B cell (primary cell): ENCODE data around the gene SIGLEC10. TPM values are rescaled to one million over a fixed set of nuclear protein-coding genes. Genes with fewer than 3 reads are reported as not detected.

Source experiments
- ATAC-seq: fragments of 200-7000 bp; cut with Tn5 transposase; one replicate; pipeline ENCODE4 v1.10.0; 2021; ENCODE audit warnings: low read depth, mild to moderate bottlenecking, moderate number of reproducible peaks, moderate library complexity
- CTCF ChIA-PET: fragments of 350-600 bp; sonication (Branson Sonifier 250); formaldehyde crosslinking; loops from one replicate; lab custom pipeline; 2021; ENCODE audit warnings: antibody characterized with exemption, inconsistent platforms; lab: Charles Lee
- POLR2A ChIA-PET: fragments of 350-600 bp; sonication (Branson Sonifier 250); formaldehyde crosslinking; loops from one replicate; lab custom pipeline; 2021; ENCODE audit warnings: antibody characterized with exemption; lab: Charles Lee
- DNase-seq: peaks from one replicate; pipeline ENCODE4 v3.0.0; 2013
- H2AFZ ChIP-seq: 2 replicates; pipeline ENCODE4 v1.6.1; 2012; ENCODE audit warnings: mild to moderate bottlenecking, low read depth, low read length; ENCODE audit not compliant: insufficient read depth, poor library complexity, severe bottlenecking
- H3K27ac ChIP-seq, 2 donors: 1 replicate in 1 of 2; 2 replicates in 1 of 2; pipeline ENCODE4 v1.5.1; 2012 to 2013; ENCODE audit warnings: low read length in 2 of 2, mild to moderate bottlenecking in 2 of 2, moderate library complexity in 1 of 2
- H3K27me3 ChIP-seq, 4 experiments: fragments of 200-600 bp in 1 of 4; sonication (generic) in 1 of 4; replicated peaks in 1 of 4; 1 replicate in 2 of 4; 2 replicates in 2 of 4; pipeline versions ENCODE4 v1.6.1 to v1.7.0; 2013 to 2016; ENCODE audit warnings: low read length in 3 of 4, mild to moderate bottlenecking in 2 of 4, mixed read lengths in 1 of 4, moderate library complexity in 1 of 4; ENCODE audit not compliant: insufficient read depth in 4 of 4, control insufficient read depth in 3 of 4; ENCODE audit errors: control extremely low read depth in 1 of 4
- H3K36me3 ChIP-seq, 2 experiments: replicated peaks in 1 of 2; 1 replicate in 1 of 2; 2 replicates in 1 of 2; pipeline versions ENCODE4 v1.6.1 to v1.7.1; 2013; ENCODE audit warnings: low read length in 1 of 2; ENCODE audit not compliant: insufficient read depth in 2 of 2, control insufficient read depth in 1 of 2; ENCODE audit errors: control extremely low read depth in 1 of 2, extremely low read depth in 1 of 2
- H3K4me1 ChIP-seq, 2 donors: fragments of 200-600 bp in 1 of 2; sonication (generic) in 1 of 2; 1 replicate in 1 of 2; 2 replicates in 1 of 2; pipeline versions ENCODE4 v1.5.1 to v1.6.1; 2013 to 2017; ENCODE audit warnings: low read length in 2 of 2; ENCODE audit not compliant: control insufficient read depth in 2 of 2, insufficient read depth in 2 of 2
- H3K4me2 ChIP-seq: replicated peaks from 2 replicates; pipeline ENCODE3; 2012; ENCODE audit warnings: mild to moderate bottlenecking, low read depth, low read length; ENCODE audit not compliant: poor library complexity, severe bottlenecking
- H3K4me3 ChIP-seq, 5 experiments: fragments of 200-600 bp in 1 of 5; sonication (generic) in 1 of 5; 1 replicate in 3 of 5; 2 replicates in 2 of 5; pipeline versions ENCODE4 v1.5.1 to v1.7.0; 2011 to 2016; ENCODE audit warnings: low read length in 4 of 5, mild to moderate bottlenecking in 4 of 5, low read depth in 2 of 5, control low read depth in 1 of 5, moderate library complexity in 1 of 5; ENCODE audit not compliant: insufficient read depth in 1 of 5; ENCODE audit errors: control extremely low read depth in 1 of 5, extremely low read depth in 1 of 5
- H3K79me2 ChIP-seq: fragments of 200-600 bp; sonication (generic); one replicate; pipeline ENCODE4 v1.6.0; 2016; ENCODE audit warnings: low read length; ENCODE audit not compliant: control insufficient read depth, insufficient read depth
- H3K9ac ChIP-seq: fragments of 200-600 bp; sonication (generic); 2 replicates; pipeline ENCODE4 v1.6.1; 2017; ENCODE audit warnings: mild to moderate bottlenecking, low read length, moderate library complexity
- H3K9me3 ChIP-seq, 3 donors: one replicate each; pipeline versions ENCODE4 v1.6.1 to v1.7.1; 2013; ENCODE audit warnings: low read length in 2 of 3; ENCODE audit not compliant: control insufficient read depth in 2 of 3, insufficient read depth in 1 of 3; ENCODE audit errors: control extremely low read depth in 1 of 3
- H4K20me1 ChIP-seq: 2 replicates; pipeline ENCODE4 v1.6.0; 2012; ENCODE audit warnings: mild to moderate bottlenecking, low read length; ENCODE audit not compliant: insufficient read depth, control insufficient read depth, poor library complexity, severe bottlenecking
- H3K27ac Mint-ChIP-seq: one replicate; pipeline ENCODE4 v1.8.0; 2021; ENCODE audit warnings: mixed read lengths
- H3K27me3 Mint-ChIP-seq: one replicate; pipeline ENCODE4 v1.8.0; 2021; ENCODE audit warnings: mixed read lengths
- H3K4me1 Mint-ChIP-seq: one replicate; pipeline ENCODE4 v1.8.0; 2021; ENCODE audit warnings: mixed read lengths
- H3K4me3 Mint-ChIP-seq: one replicate; pipeline ENCODE4 v1.8.0; 2021; ENCODE audit warnings: mixed read lengths
- H3K9me3 Mint-ChIP-seq: one replicate; pipeline ENCODE4 v1.8.0; 2022; ENCODE audit warnings: mixed read lengths; ENCODE audit not compliant: insufficient read depth
- EZH2 ChIP-seq: IDR thresholded peaks from 2 replicates; pipeline ENCODE4 v1.6.1; 2012; ENCODE audit warnings: borderline replicate concordance, low read depth, mild to moderate bottlenecking, moderate library complexity, low read length; ENCODE audit not compliant: insufficient read depth, poor library complexity, severe bottlenecking
- WGBS: methylation state at CpG from one replicate; pipeline ENCODE4 v1.1.5; 2013; ENCODE audit warnings: missing lambda C conversion rate; ENCODE audit not compliant: insufficient coverage; 5-methylcytosine and 5-hydroxymethylcytosine counted together
- intact Hi-C: fragments of 100-400 bp; cut with micrococcal nuclease; formaldehyde crosslinking; loops from one replicate; pipeline ENCODE4 v1.10.0; 2022
- polyA plus RNA-seq: library from polyadenylated mRNA; depleted of rRNA; stranded (reverse); fragments of >200 nt; gene quantifications from 2 replicates; pipeline ENCODE4 v1.2.3, GENCODE V29; 2012
- total RNA-seq, 2 donors: library from RNA; stranded (reverse); fragments of 120-200 nt in 1 of 2; gene quantifications; 1 replicate in 1 of 2; 2 replicates in 1 of 2; pipeline versions ENCODE4 v1.2.3 to v1.2.4, GENCODE V29; 2013 to 2022
- TF ChIP-seq, protein P1 (sequence below): fragments of 200-600 bp; IDR thresholded peaks from one replicate; pipeline ENCODE4 v1.8.0; 2022; ENCODE audit warnings: antibody characterized with exemption, mild to moderate bottlenecking

The SIGLEC10 gene
- total and polyA plus RNA-seq, 2 donors (not counting 1 experiment from before 2014, with no cell fraction given): 49.1 to 87.6 TPM

DNA sequence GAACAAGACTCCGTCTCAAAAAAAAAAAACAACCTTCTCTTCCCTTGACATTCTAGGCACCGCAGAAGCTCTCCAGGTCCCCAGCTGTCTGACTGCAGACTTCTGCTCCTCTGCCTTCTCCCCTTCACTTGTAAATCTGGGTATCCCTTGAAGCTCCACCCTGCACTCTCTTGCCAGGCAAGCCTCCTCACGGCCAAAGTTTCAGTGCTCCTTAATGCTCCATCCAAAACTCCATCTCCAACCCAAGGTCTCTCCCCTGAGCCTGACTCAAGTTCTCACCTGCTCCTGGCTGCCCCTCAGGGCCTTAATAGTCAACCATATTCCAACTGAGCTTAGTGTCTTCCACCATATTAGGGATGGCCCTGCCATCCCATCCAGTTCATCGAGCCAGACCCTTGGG is 47.2 kb downstream of the SIGLEC10 start:
- Histone ChIP-seq H3K36me3 (no peaks in the 10 kb centered on the region), H3K27me3 (no peaks in the 10 kb centered on the region), H3K79me2 (peaks cover 11% of the 10 kb centered on the region), H3K27ac (no peak overlapping the region), H3K4me2 (no peak overlapping the region), H3K9ac (no peak overlapping the region), H3K9me3 (no peaks in the 10 kb centered on the region), H3K4me3 (no peak overlapping the region), H4K20me1 (no peaks in the 10 kb centered on the region), H2AFZ (no peak overlapping the region), H3K4me1 (peaks cover 4 to 32% of the 10 kb centered on the region in 2 donors)
- DNase-seq (no peak), ATAC-seq (no peak)
- 99% methylated on average over 4 of the region's 4 CpGs for WGBS
- ChIA-PET POLR2A (no interaction called here), CTCF (interaction anchor here (0.6 to 1.4 kb wide), 2 partner anchors 291 to 1488 kb away, joined by 3 to 5 read pairs; no protein-coding TSS in a partner anchor)
- Mint-ChIP-seq H3K27me3 (no peaks in the 10 kb centered on the region), H3K4me3 (peak overlapping the region; percentile 47), H3K4me1 (peaks cover 20% of the 10 kb centered on the region), H3K9me3 (no peaks in the 10 kb centered on the region), H3K27ac (peak overlapping the region; percentile 34)
- intact Hi-C loops: no loop called here
- TF ChIP-seq EZH2: no peak
- TF ChIP-seq, protein P1, sequence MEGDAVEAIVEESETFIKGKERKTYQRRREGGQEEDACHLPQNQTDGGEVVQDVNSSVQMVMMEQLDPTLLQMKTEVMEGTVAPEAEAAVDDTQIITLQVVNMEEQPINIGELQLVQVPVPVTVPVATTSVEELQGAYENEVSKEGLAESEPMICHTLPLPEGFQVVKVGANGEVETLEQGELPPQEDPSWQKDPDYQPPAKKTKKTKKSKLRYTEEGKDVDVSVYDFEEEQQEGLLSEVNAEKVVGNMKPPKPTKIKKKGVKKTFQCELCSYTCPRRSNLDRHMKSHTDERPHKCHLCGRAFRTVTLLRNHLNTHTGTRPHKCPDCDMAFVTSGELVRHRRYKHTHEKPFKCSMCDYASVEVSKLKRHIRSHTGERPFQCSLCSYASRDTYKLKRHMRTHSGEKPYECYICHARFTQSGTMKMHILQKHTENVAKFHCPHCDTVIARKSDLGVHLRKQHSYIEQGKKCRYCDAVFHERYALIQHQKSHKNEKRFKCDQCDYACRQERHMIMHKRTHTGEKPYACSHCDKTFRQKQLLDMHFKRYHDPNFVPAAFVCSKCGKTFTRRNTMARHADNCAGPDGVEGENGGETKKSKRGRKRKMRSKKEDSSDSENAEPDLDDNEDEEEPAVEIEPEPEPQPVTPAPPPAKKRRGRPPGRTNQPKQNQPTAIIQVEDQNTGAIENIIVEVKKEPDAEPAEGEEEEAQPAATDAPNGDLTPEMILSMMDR: no peak

DNA sequence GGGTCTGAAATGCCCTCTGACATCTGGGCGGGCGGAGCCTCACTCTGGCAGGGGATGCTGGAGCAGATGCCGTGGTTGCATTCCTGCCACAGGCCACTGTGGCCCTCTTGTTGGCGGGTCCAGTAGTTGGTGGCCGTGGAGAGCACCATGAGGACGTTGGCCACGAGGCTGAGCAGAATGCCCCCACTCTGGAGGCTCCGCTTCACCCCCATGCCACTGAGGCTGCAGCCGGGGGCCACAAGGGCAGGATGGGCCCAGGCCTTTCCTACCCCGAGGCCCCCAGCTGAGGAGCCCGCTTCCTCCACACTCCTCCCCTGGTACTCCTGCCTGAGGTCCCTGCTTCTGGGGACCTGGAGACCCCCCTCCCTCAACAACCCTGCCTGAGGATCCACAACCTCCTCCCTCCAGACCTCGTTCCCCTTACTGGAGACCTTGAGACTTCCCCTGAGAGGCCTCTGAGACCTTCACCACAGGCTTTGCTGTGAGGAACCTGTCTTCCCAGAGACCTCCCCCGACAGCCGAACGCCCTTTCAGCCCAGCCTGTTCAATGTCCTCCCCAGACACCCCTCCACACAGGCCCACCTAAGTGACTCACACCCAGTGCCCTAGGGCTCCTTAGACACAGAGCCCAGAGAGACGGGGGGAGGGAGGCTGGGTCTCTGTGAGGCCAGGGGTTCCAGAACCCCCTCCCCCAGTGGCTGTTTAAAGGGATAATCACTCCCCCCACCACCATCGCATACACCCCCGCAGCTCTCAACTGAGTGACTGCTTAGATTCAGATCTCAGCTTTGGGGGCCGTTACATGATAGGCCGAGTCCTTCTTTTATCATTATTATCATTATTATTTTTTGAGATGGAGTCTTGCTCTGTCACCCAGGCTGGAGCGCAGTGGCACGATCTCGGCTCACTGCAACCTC is 48.8 kb downstream of the SIGLEC10 start, which contains the start of gene CLDND2:
Gene CLDND2, minus strand, starts transcription at position 638 of the 917 bp plus-strand sequence. Its CDS starts 426 bp downstream, at position 212.
- ATAC-seq (no peak), DNase-seq (no peak)
- peak within 1 kb of the TSS; percentile 89 for H2AFZ ChIP-seq
- H3K36me3 ChIP-seq: no peaks in the 10 kb centered on the region
- peak within 1 kb of the TSS; percentile 95 for H3K27ac Mint-ChIP-seq
- H3K4me2 ChIP-seq: peak within 1 kb of the TSS; percentile 98
- 32% methylated on average over 12 of the region's 23 CpGs for WGBS
- intact Hi-C loops: no loop called here
- H3K4me1 Mint-ChIP-seq: peaks cover 32% of the 10 kb centered on the region
- POLR2A ChIA-PET: interaction anchor here (0.7 to 1.7 kb wide), 6 partner anchors 20 to 1106 kb away, joined by 3 to 12 read pairs (median 7); partner anchors contain the start of gene SIGLEC10
- CTCF ChIA-PET: interaction anchor here (0.7 to 2.2 kb wide), 11 partner anchors 23 to 293 kb away, joined by 3 to 9 read pairs (median 4); partner anchors contain the start of gene SIGLEC10
- no peak for TF ChIP-seq EZH2
- no peaks in the 10 kb centered on the region for H3K27me3 ChIP-seq
- H3K4me3 ChIP-seq: peak within 1 kb of the TSS in 4 of 5 experiments; percentile 77 to 94 (median 85)
- H3K9ac ChIP-seq: peak within 1 kb of the TSS; percentile 83
- no peaks in the 10 kb centered on the region for H4K20me1 ChIP-seq
- H3K4me1 ChIP-seq: peaks cover 5 to 34% of the 10 kb centered on the region in 2 donors
- H3K27ac ChIP-seq: peak within 1 kb of the TSS; percentile 11 to 87
- no peaks in the 10 kb centered on the region for H3K9me3 ChIP-seq
- H3K79me2 ChIP-seq: peaks cover 11% of the 10 kb centered on the region
- peak within 1 kb of the TSS; percentile 97 for H3K4me3 Mint-ChIP-seq
- H3K9me3 Mint-ChIP-seq: no peaks in the 10 kb centered on the region
- no peaks in the 10 kb centered on the region for H3K27me3 Mint-ChIP-seq
